Epithelial cell of proximal tubule (primary cell): ENCODE data around the gene TENM3. TPM values are rescaled to one million over a fixed set of nuclear protein-coding genes. Genes with fewer than 3 reads are reported as not detected.
"Not testable (repeated sequence)": the region's sequence is repeated elsewhere in the genome, so short reads cannot be mapped to it uniquely, and the experiment has no call there.

Source experiments
- DNase-seq: peaks from one replicate; pipeline ENCODE4 v3.0.0-alpha.2; 2011; ENCODE audit warnings: low read depth
- H3K4me3 ChIP-seq: 2 replicates; pipeline ENCODE4 v1.5.1; 2011; ENCODE audit warnings: low read depth, mild to moderate bottlenecking, low read length
- total RNA-seq: library from RNA; depleted of rRNA; stranded (reverse); fragments of >200 nt; gene quantifications from 2 replicates; pipeline ENCODE4 v1.2.3, GENCODE V29; 2015
- TF ChIP-seq, protein P1 (sequence below): conservative IDR thresholded peaks from 2 replicates; pipeline ENCODE4 v1.5.1; 2012; ENCODE audit warnings: low read depth, mild to moderate bottlenecking, low read length

The TENM3 gene
- total RNA-seq, result 2.4 and 6.1 TPM in 2 replicates

DNA sequence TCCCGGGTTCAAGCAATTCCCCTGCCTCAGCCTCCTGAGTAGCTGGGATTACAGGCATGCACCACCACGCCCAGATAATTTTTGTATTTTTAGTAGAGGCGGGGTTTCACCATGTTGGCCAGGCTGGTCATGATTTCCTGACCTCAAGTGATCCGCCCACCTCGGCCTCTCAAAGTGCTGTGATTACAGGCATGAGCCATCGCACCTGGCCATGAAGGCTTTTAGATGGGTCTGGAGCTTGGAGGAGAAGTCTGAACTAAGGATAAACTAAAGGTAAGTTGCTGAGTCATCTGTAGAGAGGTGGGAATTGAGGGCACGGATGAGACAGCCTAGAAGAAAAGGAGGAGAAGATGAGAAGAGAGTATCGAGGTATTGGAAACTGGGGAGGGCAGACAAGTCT is at the start of gene TENM3:
Gene TENM3, plus strand, starts transcription at position 199 of the 400 bp plus-strand sequence. CDS start 80,619 bp downstream, outside the sequence.
- not testable (repeated sequence) for H3K4me3 ChIP-seq, DNase-seq

DNA sequence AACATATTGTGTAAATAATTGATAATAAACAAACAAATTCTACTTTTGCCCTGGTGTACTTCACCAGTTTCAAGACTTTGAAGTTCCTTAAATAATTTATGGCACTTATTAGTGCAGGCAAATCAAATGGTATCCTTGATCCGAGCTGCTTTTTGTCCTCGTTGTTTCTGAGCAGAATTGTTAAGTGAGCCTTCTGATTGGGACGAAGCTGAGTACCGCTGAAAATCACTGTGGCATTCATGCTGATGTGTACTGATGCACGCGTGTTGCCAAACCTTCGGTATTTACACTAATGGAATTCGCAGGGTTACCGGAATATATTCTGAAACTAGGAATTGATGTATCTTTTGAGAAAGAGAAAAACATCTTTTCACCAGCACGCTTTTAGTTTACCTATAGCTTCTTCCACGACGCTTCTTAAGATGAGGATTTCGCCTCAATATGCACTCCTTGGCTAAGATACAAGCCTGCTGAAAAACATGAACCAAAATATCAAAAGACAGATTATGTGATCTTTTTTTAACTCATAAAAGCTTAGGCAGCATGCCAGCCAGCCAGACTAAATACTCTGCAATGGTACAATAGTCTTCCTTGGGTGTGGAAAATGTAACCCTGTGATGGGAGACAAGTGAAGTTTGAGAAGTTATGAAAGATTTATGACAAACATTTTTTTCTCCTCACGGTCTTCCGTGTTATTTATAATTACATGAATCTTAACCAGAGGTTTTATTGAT is 48.9 kb upstream of the TENM3 start:
- no peak overlapping the region for H3K4me3 ChIP-seq
- TF ChIP-seq, protein P1, sequence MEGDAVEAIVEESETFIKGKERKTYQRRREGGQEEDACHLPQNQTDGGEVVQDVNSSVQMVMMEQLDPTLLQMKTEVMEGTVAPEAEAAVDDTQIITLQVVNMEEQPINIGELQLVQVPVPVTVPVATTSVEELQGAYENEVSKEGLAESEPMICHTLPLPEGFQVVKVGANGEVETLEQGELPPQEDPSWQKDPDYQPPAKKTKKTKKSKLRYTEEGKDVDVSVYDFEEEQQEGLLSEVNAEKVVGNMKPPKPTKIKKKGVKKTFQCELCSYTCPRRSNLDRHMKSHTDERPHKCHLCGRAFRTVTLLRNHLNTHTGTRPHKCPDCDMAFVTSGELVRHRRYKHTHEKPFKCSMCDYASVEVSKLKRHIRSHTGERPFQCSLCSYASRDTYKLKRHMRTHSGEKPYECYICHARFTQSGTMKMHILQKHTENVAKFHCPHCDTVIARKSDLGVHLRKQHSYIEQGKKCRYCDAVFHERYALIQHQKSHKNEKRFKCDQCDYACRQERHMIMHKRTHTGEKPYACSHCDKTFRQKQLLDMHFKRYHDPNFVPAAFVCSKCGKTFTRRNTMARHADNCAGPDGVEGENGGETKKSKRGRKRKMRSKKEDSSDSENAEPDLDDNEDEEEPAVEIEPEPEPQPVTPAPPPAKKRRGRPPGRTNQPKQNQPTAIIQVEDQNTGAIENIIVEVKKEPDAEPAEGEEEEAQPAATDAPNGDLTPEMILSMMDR, result no peak
- DNase-seq, result no peak

DNA sequence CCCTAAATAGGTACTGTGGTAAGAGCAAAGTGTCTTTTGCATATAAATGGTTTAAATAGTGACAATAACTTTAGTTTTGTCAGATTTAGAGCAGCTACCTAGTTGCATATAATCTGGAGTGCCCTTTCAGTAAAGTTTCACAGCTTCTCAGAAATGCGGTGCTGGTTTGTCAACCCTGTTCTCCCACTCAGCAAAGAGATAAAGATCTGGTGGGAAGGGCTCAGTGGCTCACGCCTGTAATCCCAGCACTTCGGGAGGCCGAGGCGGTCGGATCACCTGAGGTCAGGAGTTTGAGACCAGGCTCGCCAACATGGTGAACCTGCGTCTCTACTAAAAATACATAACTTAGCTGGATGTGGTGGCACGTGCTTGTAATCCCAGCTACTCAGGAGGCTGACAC is 45.6 kb upstream of the TENM3 start:
- DNase-seq, result no peak
- TF ChIP-seq, protein P1, result no peak
- no peak overlapping the region for H3K4me3 ChIP-seq

DNA sequence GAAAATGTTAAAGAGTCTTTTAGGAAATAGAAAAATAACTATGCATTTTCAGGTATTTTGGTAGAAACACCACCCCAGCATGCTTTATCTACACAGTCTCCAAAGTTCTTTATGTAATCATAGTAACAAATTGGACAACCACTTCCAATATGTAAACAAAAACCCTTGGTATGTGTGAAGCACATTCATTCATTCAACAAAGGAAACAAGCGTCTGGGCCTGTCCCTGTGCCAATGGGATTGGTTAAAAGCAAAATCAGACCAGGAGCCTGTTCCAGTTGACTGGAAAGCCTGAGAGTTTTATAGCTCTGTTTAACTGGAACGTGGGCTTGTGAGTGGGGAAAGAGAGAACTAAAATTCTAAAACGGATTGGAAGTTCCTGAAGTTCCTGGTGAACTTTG is 41.3 kb upstream of the TENM3 start:
- TF ChIP-seq, protein P1, result no peak

DNA sequence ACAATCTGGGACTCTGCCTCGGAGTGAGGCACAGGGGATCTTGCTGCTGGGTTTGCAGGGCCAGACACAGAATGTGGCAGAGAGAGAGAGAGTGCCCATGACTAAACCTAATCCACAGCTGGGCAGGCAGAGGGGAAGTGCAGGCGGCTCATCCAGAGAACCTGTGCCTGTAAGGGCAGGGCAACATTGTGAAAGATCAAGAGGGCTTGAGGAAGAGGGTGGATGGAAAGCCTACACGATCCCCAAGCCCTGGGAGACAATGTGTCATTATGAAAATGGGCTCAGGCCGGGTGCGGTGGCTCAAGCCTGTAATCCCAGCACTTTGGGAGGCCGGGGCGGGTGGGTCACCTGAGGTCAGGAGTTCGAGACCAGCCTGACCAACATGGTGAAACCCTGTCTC is 40.6 kb upstream of the TENM3 start:
- no peak for DNase-seq
- TF ChIP-seq, protein P1, result no peak
- H3K4me3 ChIP-seq, result no peak overlapping the region

More for the DNA sequence above, 41.3 kb upstream of the TENM3 start:
- H3K4me3 ChIP-seq, result no peak overlapping the region
- no peak for DNase-seq

DNA sequence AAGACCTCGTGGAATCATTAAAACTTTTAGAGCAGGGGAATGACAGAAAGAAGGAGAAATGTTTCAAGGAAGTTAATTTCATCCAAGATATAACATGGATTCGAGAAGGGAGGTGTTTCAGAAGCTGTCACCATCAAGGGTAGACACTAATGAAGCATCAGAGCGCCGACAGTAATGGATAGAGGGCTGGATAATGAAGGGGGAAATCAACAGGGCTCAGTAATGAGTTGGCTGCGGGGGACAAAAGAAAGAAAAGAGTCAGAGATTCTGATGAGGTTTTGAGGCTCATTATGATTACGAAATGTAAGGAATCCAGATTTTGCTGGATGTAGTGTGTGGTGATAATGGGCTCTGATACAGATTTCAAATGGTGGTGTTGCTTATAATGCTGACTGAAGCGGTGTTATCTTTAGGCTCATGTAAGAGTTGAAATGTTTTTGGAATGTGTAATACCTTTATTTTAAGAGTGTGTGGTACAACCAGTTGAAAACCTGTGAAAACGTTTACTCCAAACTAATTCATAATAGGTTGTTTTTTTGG is 39.3 kb upstream of the TENM3 start:
- TF ChIP-seq, protein P1, result no peak
- H3K4me3 ChIP-seq, result no peak overlapping the region
- DNase-seq, result no peak

DNA sequence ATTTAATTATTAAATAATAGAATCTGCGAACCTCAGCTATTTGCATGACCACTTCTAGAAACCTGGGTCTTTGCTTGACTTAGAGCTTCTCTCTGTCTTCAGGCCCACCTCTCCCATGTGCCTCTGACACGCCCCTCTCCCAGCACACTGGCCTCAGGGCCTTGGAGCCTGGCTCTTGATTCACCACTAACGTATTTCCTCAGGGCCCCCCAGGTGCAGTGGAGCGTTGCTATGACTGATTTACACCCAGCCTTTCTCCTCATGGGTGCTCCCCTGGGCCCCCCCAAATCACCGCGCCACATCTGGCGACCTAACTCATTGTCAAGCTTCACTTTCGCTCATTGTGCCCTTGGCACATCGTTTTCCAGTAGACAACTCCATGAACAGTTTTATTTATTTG is 37.9 kb upstream of the TENM3 start:
- TF ChIP-seq, protein P1, result no peak
- no peak overlapping the region for H3K4me3 ChIP-seq
- no peak for DNase-seq
